Effector CD8-positive, alpha-beta T cell (primary cell): Measurements from ENCODE around the gene STON2.

Experiments
- DNase-seq: peaks from one replicate; lab custom pipeline; 2025; lab: John Stamatoyannopoulos, UW

STON2 gene

DNA sequence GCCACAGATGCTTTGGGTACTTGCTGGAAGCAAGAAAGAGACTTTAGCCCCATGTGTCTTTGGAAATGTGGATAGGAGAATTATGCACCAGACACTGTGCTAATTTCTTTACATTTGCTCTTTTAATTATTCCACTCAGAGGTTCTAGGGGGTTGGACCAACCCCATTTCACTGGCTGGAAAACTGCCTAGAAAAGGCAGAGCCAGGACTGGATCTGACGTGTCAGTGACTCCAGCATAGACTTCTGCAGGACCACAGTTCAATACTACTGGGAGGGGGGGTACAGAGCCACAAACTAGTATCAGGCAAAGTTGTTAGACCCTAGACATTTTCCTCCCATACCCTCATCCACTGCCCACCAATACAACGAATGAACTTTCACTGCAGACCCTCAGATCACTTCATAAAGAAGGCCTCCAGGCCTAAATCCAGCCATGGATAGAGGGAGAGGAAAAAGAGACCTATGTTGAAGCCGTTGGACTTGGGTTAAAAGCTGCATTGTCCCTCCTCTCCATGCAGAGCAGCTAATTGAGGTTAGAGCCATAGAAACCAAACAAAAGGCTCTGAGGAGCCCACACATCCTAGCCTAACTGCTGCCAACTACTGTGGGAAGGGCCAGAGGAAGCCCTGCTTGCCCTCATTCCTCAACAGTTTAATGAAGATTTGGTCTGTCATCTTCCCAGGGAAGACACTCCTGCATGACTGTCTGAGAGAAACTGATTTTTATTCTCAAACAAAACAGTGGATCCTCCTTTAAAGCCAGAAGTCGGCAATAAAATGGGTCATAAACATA is 68.7 kb downstream of the STON2 start:
- DNase-seq, result no peak

DNA sequence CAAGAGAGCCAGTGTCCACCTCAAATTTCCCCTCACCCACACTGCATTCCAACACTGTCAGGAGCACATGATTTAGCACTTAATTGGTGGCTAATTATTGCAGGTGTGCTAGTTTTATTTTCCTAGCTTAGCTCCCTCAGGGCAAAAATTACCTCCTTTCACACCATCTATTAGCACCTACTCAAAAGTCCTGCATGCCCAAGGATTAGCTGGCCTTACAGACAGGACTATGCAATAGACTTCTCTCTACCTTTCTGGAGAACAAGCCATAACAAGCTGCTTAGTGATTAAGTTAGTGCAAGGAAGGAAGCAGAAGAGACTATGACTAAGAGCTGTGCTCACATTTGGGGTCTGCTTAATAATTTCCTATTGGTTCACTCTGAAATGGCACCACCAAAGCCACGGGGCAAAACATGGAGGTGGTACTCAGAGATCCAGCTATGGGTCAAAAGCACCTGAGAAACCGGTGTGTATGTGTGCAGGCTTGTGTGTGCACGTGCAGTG is 69.5 kb downstream of the STON2 start:
- DNase-seq, result no peak

DNA sequence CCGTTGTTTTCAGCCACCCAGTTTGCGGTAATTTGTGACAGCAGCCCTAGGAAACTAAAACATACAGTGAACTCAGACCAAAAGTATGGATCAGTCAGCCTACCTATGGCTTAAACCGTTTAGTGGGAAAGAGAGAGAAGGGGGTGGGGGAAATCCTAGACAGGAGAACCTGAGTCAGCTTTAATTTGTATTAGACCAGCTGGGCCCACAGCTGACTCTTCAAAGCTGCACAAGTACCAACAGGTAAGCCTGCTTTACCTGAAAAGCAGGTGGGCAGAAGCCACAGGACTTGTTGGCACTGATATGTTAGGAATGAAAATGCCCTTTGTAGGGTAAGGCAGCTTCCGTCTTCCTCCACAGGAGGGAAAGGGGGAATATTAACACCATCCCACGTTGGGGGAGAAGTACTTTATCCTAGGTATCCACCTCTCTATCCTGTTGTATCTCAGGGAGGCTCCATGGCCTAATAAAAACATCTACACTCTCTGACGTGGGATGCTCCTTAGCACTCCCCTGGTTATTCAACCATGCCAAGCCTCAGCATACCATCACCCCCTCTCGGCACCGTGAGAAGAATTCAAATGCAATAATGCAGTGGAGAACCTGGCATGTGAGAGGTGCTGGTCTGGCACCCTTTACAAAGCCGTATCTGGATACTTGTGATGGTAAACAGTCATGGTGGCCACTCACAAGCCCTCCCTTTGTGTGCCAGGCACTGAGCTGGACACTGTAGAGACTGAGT is 70.3 kb downstream of the STON2 start:
- DNase-seq, result no peak

GRCh38 chr14:81326451-81326850 is 73.7 kb downstream of the STON2 start:
- DNase-seq, result no peak

DNA sequence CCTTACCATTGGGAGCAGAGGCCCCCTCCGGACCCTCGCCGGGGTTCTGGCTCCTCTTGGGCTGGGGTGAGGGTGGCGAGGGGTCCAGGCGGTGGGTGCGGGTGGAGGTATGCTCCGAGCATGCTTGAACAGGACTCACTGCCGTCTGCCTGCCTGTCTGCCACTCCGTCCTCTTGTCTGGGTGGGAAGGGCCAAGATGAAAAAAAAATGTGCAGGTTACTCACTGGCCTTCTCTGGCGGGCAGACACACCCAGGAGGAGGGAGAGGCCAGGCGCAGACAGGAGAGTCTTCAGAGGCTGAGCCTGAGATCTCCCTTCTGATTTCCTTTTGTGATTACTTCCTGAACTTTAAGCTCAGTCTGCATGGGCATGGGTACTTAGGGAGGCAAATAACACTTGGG is 76.1 kb downstream of the STON2 start:
- no peak for DNase-seq

DNA sequence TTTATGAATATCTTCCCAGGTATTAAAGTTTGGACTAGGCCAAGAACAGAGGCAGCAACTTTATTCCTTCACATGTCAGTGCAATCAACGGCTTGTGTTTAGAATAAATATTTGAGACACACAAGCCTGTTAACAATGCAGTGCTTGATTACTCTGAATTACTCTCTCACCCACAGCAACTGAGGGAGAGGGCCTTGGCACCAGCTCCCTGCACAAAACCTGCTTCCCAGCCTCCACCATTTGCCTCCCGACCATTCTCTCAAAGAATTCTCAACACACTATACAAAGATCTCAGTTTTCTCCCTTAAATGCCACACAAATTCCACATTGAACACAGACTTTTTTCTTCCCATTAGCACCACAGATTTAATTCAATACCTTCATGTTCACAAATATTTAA is 77.0 kb downstream of the STON2 start:
- no peak for DNase-seq

- DNase-seq, result no peak
These were observed 80.2 kb downstream of the STON2 start for GRCh38 chr14:81319946-81320345.

GRCh38 chr14:81319314-81319713 is 80.8 kb downstream of the STON2 start:
- no peak for DNase-seq

DNA sequence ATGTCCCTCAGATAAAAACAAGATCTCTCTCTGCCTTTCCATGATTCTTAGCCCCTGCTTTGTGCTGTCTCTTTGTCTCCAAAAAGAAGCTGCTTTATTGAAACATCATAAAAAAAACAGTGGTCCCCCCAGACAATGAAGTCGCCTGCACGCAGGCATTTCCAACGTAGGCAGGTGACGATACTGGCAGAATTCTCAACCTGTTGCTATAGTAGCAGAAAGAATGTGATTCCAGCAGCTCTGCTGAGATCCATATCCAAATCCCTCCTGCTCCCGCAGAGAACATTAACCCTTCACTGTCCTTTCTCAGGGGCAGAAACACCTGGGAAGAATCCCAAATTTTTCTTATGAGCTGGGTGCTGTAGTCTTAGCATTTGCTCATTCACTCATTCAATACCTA is 84.8 kb downstream of the STON2 start:
- no peak for DNase-seq

GRCh38 chr14:81314443-81315175 is 85.5 kb downstream of the STON2 start:
- no peak for DNase-seq

DNA sequence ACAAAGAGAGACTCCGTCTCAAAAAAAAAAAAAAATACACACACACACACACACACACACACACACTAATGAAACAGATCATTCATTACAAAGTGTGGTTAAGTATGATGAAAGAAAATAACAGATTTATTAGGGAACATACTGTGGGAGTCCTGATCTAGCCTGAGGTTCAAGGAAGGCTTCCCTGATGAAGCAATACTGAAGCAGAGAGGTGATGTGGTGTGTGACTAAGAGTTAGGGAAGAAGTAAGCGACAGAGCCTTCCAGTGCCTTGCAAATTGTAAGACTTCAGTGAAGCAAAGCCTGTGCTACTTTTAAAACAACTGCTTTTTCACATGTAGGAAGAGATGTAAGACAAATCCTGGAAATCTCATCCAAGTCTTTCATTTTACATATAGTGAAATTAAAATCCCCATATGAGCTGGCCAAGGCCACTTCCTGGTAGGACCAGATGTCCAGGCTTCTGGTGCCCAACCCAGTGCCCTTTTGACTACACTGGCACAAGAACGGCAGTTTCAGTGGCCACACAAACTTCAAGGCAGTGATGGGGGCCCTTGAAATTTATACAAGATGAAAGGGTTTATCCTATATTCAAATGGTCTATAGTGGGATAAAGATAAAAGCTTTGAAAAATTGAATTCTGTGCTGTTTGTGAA is 86.2 kb downstream of the STON2 start:
- DNase-seq, result no peak

DNA sequence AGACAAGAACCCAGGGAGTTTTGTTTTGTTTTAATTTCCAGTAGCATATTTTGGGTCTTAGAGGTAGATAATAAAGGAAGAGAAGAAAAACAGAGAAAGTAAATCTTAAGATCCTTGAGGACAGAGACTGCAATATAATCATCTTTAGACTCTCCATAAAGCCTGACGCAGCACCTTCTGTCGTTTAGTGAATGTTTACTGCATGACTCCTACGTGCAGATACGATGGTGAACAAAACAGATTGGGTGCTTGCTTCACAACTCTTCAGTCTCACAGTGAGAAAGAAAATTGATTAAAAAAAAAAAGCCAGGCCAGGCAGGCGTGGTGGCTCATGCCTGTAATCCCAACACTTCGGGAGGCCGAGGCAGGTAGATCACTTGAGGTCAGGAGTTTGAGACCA is 86.9 kb downstream of the STON2 start:
- DNase-seq, result no peak

GRCh38 chr14:81312289-81312876 is 87.7 kb downstream of the STON2 start:
- no peak for DNase-seq

- DNase-seq, result no peak
These were observed 88.3 kb downstream of the STON2 start for GRCh38 chr14:81311778-81312177.

DNA sequence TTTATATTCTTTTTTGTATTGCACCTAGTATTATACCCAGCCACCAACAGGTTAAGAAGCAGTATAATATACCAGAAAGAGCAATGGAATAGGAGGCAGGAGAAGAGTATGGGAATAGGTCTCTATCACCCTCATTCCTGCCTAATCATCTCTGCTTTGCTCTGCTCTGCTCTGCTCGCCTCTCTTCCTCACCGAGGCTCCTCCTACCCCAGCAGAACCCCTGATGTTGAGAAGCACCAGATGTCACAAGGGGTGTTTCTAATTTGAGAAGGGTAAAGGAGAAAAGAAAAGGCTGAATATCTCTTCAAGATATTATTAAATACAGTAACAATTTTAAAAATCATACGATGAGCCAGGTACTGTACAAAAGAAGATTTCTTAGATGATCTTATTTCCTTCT is 89.0 kb downstream of the STON2 start:
- no peak for DNase-seq

DNA sequence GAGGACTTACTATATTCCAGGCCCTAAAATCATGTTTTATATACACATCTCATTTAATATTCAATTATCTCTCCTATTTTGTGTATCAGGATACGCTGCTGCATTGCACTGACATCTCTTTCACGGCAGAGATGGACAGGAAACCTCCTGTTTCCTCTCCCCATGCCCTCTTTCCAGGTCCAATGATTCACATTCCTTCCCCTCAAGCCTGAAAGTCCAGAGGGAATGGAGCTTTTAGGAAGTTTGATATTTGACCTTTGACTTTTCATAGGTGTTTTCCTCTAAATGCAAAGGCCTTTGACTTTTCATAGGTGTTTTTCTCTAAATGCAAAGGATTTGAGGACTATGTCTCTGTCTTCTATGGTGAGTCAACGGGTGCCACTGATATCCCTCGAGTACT is 89.5 kb downstream of the STON2 start:
- no peak for DNase-seq

GRCh38 chr14:81309511-81309910 is 90.6 kb downstream of the STON2 start:
- no peak for DNase-seq

DNA sequence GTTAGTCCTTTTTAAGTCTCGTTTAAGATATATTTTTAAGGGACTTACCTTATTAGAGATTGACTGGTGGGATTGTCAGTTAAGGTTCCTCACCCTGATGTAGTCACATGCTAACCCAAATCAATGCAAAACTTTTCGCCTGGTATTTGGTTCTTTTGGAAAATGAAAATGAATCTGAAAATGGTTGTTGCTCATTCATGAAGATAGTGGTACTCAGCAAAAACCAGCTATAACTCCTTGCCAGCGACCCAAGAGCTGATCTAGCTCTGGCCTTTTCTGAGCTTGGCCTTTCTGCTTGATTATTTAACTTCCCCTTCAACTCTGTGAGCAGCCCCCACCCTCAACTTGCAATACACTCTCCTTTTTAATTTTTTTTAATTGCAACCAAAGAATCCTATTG is 94.4 kb downstream of the STON2 start:
- no peak for DNase-seq

GRCh38 chr14:81305065-81305464 is 95.1 kb downstream of the STON2 start:
- no peak for DNase-seq

- DNase-seq, result no peak
These were observed 96.7 kb downstream of the STON2 start for GRCh38 chr14:81303258-81303935.

DNA sequence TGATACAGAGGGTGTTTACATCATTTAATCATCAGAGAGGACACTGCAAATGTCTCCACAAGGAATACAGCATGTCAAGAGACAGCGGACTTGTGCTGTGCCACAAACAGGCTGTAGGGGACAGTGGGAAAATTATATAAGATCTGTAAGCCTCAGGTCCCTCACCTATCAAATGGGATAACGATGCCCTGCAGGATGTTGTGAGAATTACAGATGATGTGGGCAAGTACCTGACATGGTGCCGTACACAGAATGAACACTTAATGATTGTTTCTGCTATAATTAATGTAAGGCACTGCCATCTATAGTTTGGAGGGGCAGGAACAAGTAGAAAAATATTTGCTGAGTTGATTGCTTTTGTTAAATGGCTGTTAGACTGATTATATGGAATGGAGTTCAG is 97.5 kb downstream of the STON2 start:
- DNase-seq, result no peak
